WTC11 (cell line): Measurements from ENCODE around the gene TMEM217. TPM values are rescaled to one million over a fixed set of nuclear protein-coding genes. Genes with fewer than 3 reads are reported as not detected.
A peak's percentile ranks its signal among the peaks of the same experiment; 100 is the strongest.

Experiments
- ATAC-seq: fragments of 200-7000 bp; cut with Tn5 transposase; 2 replicates; pipeline ENCODE4 v1.10.0; 2021; ENCODE audit warnings: mild to moderate bottlenecking, moderate library complexity
- CTCF ChIA-PET: fragments of 300-600 bp; sonication (Branson Sonifier 250); formaldehyde crosslinking; loops from one replicate; lab custom pipeline; 2021; ENCODE audit warnings: antibody characterized with exemption; lab: Charles Lee
- POLR2A ChIA-PET: fragments of 350-600 bp; sonication (Branson Sonifier 250); formaldehyde crosslinking; loops from one replicate; lab custom pipeline; 2021; ENCODE audit warnings: antibody characterized with exemption; lab: Charles Lee
- DNase-seq: peaks from one replicate; pipeline ENCODE4 v3.0.0; 2021; ENCODE audit warnings: low spot score
- H3K27ac Mint-ChIP-seq: 2 replicates; pipeline ENCODE4 v1.8.0; 2021; ENCODE audit warnings: mixed read lengths
- H3K27me3 Mint-ChIP-seq: 2 replicates; pipeline ENCODE4 v1.8.0; 2021; ENCODE audit warnings: low read depth, mild to moderate bottlenecking, moderate library complexity, mixed read lengths
- H3K36me3 Mint-ChIP-seq: 2 replicates; pipeline ENCODE4 v1.8.0; 2021; ENCODE audit warnings: mixed read lengths
- H3K4me1 Mint-ChIP-seq: 2 replicates; pipeline ENCODE4 v1.8.0; 2022; ENCODE audit warnings: mixed read lengths
- H3K4me3 Mint-ChIP-seq: 2 replicates; pipeline ENCODE4 v1.8.0; 2021; ENCODE audit warnings: mild to moderate bottlenecking, moderate library complexity, mixed read lengths
- H3K9me3 Mint-ChIP-seq: 2 replicates; pipeline ENCODE4 v1.8.0; 2021; ENCODE audit warnings: mixed read lengths
- EMX1 ChIP-seq: fragments of 250-450 bp; sonication (Bioruptor Pico); IDR thresholded peaks from 2 replicates; pipeline ENCODE4 v1.8.0; 2021; ENCODE audit warnings: mild to moderate bottlenecking
- ESRRA ChIP-seq: sonication (generic); formaldehyde crosslinking; IDR thresholded peaks from 2 replicates; pipeline ENCODE4 v1.8.1; 2022; ENCODE audit warnings: mild to moderate bottlenecking, missing genetic modification reagents, borderline replicate concordance
- JUN ChIP-seq: sonication (generic); formaldehyde crosslinking; IDR thresholded peaks from 2 replicates; pipeline ENCODE4 v1.8.0; 2023; ENCODE audit warnings: mild to moderate bottlenecking, missing genetic modification reagents
- NFE2L1 ChIP-seq: sonication (generic); formaldehyde crosslinking; IDR thresholded peaks from 2 replicates; pipeline ENCODE4 v1.8.1; 2023; ENCODE audit warnings: missing genetic modification reagents
- RELA ChIP-seq: sonication (generic); formaldehyde crosslinking; IDR thresholded peaks from 2 replicates; pipeline ENCODE4 v1.8.1; 2022; ENCODE audit warnings: missing genetic modification reagents, mild to moderate bottlenecking, borderline replicate concordance
- SMAD3 ChIP-seq: sonication (generic); formaldehyde crosslinking; IDR thresholded peaks from 2 replicates; pipeline ENCODE4 v1.8.0; 2022; ENCODE audit warnings: missing genetic modification reagents, mild to moderate bottlenecking, borderline replicate concordance
- TCF7 ChIP-seq: sonication (generic); formaldehyde crosslinking; IDR thresholded peaks from 2 replicates; pipeline ENCODE4 v1.8.0; 2022; ENCODE audit warnings: mild to moderate bottlenecking, low read depth, missing genetic modification reagents, moderate library complexity
- ZBTB21 ChIP-seq: sonication (generic); formaldehyde crosslinking; IDR thresholded peaks from 2 replicates; pipeline ENCODE4 v1.8.1; 2023; ENCODE audit warnings: mild to moderate bottlenecking, missing genetic modification reagents, borderline replicate concordance
- ZNF317 ChIP-seq: sonication (generic); formaldehyde crosslinking; IDR thresholded peaks from 2 replicates; pipeline ENCODE4 v1.8.1; 2023; ENCODE audit warnings: low read depth, mild to moderate bottlenecking, moderate library complexity, missing genetic modification reagents, borderline replicate concordance
- total RNA-seq: library from RNA; stranded (reverse); gene quantifications from 3 replicates; pipeline ENCODE4 v1.2.3, GENCODE V29; 2021
- TF ChIP-seq, protein P1 (sequence below): sonication (generic); formaldehyde crosslinking; IDR thresholded peaks from 2 replicates; pipeline ENCODE4 v1.8.0; 2023; ENCODE audit warnings: missing genetic modification reagents, mild to moderate bottlenecking, borderline replicate concordance
- TF ChIP-seq, protein P2 (sequence below): sonication (generic); formaldehyde crosslinking; IDR thresholded peaks from 2 replicates; pipeline ENCODE4 v1.8.1; 2022; ENCODE audit warnings: mild to moderate bottlenecking, missing genetic modification reagents, moderate library complexity, borderline replicate concordance
- TF ChIP-seq, protein P3 (sequence below): sonication (generic); formaldehyde crosslinking; IDR thresholded peaks from 2 replicates; pipeline ENCODE4 v1.8.1; 2023; ENCODE audit warnings: mild to moderate bottlenecking, moderate library complexity, missing genetic modification reagents
- TF ChIP-seq, protein P4 (sequence below): sonication (generic); formaldehyde crosslinking; IDR thresholded peaks from 2 replicates; pipeline ENCODE4 v1.8.1; 2022; ENCODE audit warnings: low read depth, mild to moderate bottlenecking, moderate library complexity, missing genetic modification reagents, borderline replicate concordance
- TF ChIP-seq, protein P5 (sequence below): sonication (generic); formaldehyde crosslinking; IDR thresholded peaks from 2 replicates; pipeline ENCODE4 v1.8.0; 2023; ENCODE audit warnings: missing genetic modification reagents
- TF ChIP-seq, protein P6 (sequence below): sonication (generic); formaldehyde crosslinking; IDR thresholded peaks from 2 replicates; pipeline ENCODE4 v1.8.0; 2022; ENCODE audit warnings: mild to moderate bottlenecking, missing genetic modification reagents
- TF ChIP-seq, protein P7 (sequence below): fragments of 250-450 bp; sonication (Bioruptor Pico); conservative IDR thresholded peaks from 2 replicates; pipeline ENCODE4 v1.9.0; 2021; ENCODE audit warnings: mild to moderate bottlenecking

Gene TMEM217
- total RNA-seq, 1 experiment from 2014 or later: 0.61 TPM

DNA sequence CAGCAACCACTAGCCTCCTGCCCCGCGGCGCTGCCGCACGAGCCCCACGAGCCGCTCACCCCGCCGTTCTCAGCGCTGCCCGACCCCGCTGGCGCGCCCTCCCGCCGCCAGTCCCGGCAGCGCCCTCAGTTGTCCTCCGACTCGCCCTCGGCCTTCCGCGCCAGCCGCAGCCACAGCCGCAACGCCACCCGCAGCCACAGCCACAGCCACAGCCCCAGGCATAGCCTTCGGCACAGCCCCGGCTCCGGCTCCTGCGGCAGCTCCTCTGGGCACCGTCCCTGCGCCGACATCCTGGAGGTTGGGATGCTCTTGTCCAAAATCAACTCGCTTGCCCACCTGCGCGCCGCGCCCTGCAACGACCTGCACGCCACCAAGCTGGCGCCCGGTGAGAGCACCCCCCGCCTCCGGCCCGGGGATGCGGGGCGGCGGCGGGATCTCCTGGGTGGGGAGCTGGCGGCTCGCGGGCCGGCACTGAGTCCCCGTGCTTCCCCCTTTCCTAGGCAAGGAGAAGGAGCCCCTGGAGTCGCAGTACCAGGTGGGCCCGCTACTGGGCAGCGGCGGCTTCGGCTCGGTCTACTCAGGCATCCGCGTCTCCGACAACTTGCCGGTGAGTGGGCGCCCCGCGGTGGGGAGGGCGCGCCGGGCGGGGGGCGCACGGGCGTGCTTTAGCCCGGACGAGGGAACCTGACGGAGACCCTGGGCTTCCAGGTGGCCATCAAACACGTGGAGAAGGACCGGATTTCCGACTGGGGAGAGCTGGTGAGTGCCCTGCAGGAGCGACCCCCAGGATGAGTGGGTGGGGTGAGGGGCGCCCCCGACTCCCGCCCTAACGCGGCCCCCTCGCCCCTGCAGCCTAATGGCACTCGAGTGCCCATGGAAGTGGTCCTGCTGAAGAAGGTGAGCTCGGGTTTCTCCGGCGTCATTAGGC lies 87.4 kb downstream of the TMEM217 start:
- H3K27ac Mint-ChIP-seq: peak overlapping the region; percentile 86
- POLR2A ChIA-PET: interaction anchor here (0.6 to 5.8 kb wide), 15 partner anchors 26 to 185 kb away, joined by 3 to 183 read pairs (median 5); partner anchors contain the start of gene MTCH1
- no peaks in the 10 kb centered on the region for H3K9me3 Mint-ChIP-seq
- CTCF ChIA-PET: interaction anchor here (0.8 to 5.4 kb wide), 29 partner anchors 11 to 405 kb away, joined by 3 to 70 read pairs (median 9); no protein-coding TSS in a partner anchor
- TF ChIP-seq JUN: peak; percentile 24; the same call in 1 of the 2 replicates
- TF ChIP-seq, protein P1, sequence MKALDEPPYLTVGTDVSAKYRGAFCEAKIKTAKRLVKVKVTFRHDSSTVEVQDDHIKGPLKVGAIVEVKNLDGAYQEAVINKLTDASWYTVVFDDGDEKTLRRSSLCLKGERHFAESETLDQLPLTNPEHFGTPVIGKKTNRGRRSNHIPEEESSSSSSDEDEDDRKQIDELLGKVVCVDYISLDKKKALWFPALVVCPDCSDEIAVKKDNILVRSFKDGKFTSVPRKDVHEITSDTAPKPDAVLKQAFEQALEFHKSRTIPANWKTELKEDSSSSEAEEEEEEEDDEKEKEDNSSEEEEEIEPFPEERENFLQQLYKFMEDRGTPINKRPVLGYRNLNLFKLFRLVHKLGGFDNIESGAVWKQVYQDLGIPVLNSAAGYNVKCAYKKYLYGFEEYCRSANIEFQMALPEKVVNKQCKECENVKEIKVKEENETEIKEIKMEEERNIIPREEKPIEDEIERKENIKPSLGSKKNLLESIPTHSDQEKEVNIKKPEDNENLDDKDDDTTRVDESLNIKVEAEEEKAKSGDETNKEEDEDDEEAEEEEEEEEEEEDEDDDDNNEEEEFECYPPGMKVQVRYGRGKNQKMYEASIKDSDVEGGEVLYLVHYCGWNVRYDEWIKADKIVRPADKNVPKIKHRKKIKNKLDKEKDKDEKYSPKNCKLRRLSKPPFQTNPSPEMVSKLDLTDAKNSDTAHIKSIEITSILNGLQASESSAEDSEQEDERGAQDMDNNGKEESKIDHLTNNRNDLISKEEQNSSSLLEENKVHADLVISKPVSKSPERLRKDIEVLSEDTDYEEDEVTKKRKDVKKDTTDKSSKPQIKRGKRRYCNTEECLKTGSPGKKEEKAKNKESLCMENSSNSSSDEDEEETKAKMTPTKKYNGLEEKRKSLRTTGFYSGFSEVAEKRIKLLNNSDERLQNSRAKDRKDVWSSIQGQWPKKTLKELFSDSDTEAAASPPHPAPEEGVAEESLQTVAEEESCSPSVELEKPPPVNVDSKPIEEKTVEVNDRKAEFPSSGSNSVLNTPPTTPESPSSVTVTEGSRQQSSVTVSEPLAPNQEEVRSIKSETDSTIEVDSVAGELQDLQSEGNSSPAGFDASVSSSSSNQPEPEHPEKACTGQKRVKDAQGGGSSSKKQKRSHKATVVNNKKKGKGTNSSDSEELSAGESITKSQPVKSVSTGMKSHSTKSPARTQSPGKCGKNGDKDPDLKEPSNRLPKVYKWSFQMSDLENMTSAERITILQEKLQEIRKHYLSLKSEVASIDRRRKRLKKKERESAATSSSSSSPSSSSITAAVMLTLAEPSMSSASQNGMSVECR (CRISPR knock-in tag): peak; percentile 56; the same call in 1 of the 2 replicates
- TF ChIP-seq, protein P2, sequence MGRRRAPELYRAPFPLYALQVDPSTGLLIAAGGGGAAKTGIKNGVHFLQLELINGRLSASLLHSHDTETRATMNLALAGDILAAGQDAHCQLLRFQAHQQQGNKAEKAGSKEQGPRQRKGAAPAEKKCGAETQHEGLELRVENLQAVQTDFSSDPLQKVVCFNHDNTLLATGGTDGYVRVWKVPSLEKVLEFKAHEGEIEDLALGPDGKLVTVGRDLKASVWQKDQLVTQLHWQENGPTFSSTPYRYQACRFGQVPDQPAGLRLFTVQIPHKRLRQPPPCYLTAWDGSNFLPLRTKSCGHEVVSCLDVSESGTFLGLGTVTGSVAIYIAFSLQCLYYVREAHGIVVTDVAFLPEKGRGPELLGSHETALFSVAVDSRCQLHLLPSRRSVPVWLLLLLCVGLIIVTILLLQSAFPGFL: no peak
- TF ChIP-seq ZBTB21: no peak
- peak; percentile 8; the same call in 1 of the 2 replicates for TF ChIP-seq ZNF317 (CRISPR knock-in tag)
- TF ChIP-seq TCF7 (CRISPR knock-in tag): peak; percentile 18; the same call in 1 of the 2 replicates
- TF ChIP-seq RELA: peak; percentile 72; the same call in 1 of the 2 replicates
- no peak for TF ChIP-seq EMX1 (CRISPR knock-in tag)
- TF ChIP-seq, protein P3, sequence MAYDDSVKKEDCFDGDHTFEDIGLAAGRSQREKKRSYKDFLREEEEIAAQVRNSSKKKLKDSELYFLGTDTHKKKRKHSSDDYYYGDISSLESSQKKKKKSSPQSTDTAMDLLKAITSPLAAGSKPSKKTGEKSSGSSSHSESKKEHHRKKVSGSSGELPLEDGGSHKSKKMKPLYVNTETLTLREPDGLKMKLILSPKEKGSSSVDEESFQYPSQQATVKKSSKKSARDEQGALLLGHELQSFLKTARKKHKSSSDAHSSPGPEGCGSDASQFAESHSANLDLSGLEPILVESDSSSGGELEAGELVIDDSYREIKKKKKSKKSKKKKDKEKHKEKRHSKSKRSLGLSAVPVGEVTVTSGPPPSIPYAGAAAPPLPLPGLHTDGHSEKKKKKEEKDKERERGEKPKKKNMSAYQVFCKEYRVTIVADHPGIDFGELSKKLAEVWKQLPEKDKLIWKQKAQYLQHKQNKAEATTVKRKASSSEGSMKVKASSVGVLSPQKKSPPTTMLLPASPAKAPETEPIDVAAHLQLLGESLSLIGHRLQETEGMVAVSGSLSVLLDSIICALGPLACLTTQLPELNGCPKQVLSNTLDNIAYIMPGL: peak; percentile 85
- 0 out of 2 replicates have a peak, but pooled peaks have one; percentile 14 for TF ChIP-seq SMAD3 (CRISPR knock-in tag)
- 0 out of 2 replicates have a peak, but pooled peaks have one; percentile 20 for TF ChIP-seq ESRRA (CRISPR knock-in tag)
- peak; percentile 42; the same call in 1 of the 2 replicates for TF ChIP-seq NFE2L1 (CRISPR knock-in tag)
- TF ChIP-seq, protein P4, sequence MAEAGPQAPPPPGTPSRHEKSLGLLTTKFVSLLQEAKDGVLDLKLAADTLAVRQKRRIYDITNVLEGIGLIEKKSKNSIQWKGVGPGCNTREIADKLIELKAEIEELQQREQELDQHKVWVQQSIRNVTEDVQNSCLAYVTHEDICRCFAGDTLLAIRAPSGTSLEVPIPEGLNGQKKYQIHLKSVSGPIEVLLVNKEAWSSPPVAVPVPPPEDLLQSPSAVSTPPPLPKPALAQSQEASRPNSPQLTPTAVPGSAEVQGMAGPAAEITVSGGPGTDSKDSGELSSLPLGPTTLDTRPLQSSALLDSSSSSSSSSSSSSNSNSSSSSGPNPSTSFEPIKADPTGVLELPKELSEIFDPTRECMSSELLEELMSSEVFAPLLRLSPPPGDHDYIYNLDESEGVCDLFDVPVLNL (CRISPR knock-in tag): 0 out of 2 replicates have a peak, but pooled peaks have one; percentile 0
- TF ChIP-seq, protein P5, sequence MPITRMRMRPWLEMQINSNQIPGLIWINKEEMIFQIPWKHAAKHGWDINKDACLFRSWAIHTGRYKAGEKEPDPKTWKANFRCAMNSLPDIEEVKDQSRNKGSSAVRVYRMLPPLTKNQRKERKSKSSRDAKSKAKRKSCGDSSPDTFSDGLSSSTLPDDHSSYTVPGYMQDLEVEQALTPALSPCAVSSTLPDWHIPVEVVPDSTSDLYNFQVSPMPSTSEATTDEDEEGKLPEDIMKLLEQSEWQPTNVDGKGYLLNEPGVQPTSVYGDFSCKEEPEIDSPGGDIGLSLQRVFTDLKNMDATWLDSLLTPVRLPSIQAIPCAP (CRISPR knock-in tag): no peak
- TF ChIP-seq, protein P6, sequence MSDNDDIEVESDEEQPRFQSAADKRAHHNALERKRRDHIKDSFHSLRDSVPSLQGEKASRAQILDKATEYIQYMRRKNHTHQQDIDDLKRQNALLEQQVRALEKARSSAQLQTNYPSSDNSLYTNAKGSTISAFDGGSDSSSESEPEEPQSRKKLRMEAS (CRISPR knock-in tag): peak; percentile 24
- TF ChIP-seq, protein P7, sequence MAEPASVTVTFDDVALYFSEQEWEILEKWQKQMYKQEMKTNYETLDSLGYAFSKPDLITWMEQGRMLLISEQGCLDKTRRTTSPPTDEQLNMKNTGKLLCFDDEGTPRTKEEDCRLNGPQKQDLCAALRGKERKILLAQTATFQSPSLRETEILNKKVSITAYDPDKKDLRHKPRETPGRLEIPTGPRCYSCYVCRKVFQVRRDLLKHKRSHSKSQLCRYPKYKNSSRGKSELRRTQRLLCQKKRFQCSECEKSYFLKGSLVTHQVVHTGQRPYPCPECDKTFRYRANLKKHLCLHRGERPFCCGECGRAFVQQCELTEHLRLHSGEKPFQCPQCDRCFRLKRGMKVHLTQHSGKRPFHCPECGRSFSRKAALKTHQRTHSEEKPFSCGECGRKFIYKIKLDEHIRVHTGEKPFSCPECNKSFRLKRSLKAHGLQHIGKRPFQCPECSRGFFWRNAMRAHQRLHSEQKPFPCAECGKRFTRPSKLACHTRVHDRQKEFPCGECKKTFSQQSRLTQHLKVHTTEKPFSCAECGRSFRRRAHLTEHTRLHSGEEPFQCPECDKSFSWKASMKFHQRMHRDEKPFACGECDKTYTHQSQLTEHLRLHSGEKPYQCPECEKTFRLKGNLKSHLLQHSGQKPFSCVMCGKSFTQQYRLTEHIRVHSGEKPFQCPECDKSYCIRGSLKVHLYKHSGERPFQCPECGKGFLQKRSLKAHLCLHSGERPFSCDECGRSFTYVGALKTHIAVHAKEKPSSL: no peak
- peaks cover 46% of the 10 kb centered on the region for H3K36me3 Mint-ChIP-seq
- peaks cover 58% of the 10 kb centered on the region for H3K4me1 Mint-ChIP-seq
- H3K27me3 Mint-ChIP-seq: no peaks in the 10 kb centered on the region
- DNase-seq (peak; percentile 70), ATAC-seq (no peak)
- peak overlapping the region; percentile 87 for H3K4me3 Mint-ChIP-seq
